KMS-11 (cell line): ENCODE results near the gene INPP5A.

Experiments used
- H2AFZ ChIP-seq: fragments of 200-600 bp; sonication (generic); 2 replicates; pipeline ENCODE4 v1.6.1; 2016; ENCODE audit warnings: antibody characterized with exemption, mixed run types, low read depth
- H3K27ac ChIP-seq: fragments of 200-600 bp; sonication (generic); 2 replicates; pipeline ENCODE4 v1.6.1; 2016; ENCODE audit warnings: mild to moderate bottlenecking, mixed run types
- H3K27me3 ChIP-seq: fragments of 200-600 bp; sonication (generic); 2 replicates; pipeline ENCODE4 v1.6.1; 2017; ENCODE audit warnings: mild to moderate bottlenecking, low read depth, mixed run types, moderate library complexity; ENCODE audit not compliant: insufficient read depth
- H3K36me3 ChIP-seq: fragments of 200-600 bp; sonication (generic); 2 replicates; pipeline ENCODE4 v1.6.1; 2017; ENCODE audit warnings: mild to moderate bottlenecking, mixed run types; ENCODE audit not compliant: insufficient read depth
- H3K4me1 ChIP-seq: fragments of 200-600 bp; sonication (generic); 2 replicates; pipeline ENCODE4 v1.6.1; 2016; ENCODE audit warnings: mild to moderate bottlenecking, low read depth, mixed run types; ENCODE audit not compliant: poor library complexity, severe bottlenecking
- H3K4me2 ChIP-seq: fragments of 200-600 bp; sonication (generic); 2 replicates; pipeline ENCODE4 v1.7.0; 2016; ENCODE audit warnings: mild to moderate bottlenecking, mixed run types
- H3K4me3 ChIP-seq: fragments of 200-600 bp; sonication (generic); IDR thresholded peaks from 2 replicates; pipeline ENCODE4 v1.6.1; 2017; ENCODE audit warnings: low read depth, low read length, mixed read lengths; ENCODE audit not compliant: insufficient read depth
- H3K79me2 ChIP-seq: fragments of 200-600 bp; sonication (generic); 2 replicates; pipeline ENCODE4 v1.6.1; 2016; ENCODE audit warnings: low read depth, mixed run types; ENCODE audit not compliant: insufficient read depth
- H3K9ac ChIP-seq: fragments of 200-600 bp; sonication (generic); 2 replicates; pipeline ENCODE4 v1.6.1; 2016; ENCODE audit warnings: mild to moderate bottlenecking, mixed run types
- H4K20me1 ChIP-seq: fragments of 200-600 bp; sonication (generic); 2 replicates; pipeline ENCODE4 v1.6.1; 2016; ENCODE audit warnings: mild to moderate bottlenecking, mixed run types; ENCODE audit not compliant: insufficient read depth
- TF ChIP-seq, protein P1 (sequence below): fragments of 200-600 bp; sonication (generic); conservative IDR thresholded peaks from 2 replicates; pipeline ENCODE4 v1.6.1; 2017; ENCODE audit warnings: low read depth, mild to moderate bottlenecking, antibody characterized with exemption, low read length, moderate library complexity, mixed read lengths

INPP5A gene

DNA sequence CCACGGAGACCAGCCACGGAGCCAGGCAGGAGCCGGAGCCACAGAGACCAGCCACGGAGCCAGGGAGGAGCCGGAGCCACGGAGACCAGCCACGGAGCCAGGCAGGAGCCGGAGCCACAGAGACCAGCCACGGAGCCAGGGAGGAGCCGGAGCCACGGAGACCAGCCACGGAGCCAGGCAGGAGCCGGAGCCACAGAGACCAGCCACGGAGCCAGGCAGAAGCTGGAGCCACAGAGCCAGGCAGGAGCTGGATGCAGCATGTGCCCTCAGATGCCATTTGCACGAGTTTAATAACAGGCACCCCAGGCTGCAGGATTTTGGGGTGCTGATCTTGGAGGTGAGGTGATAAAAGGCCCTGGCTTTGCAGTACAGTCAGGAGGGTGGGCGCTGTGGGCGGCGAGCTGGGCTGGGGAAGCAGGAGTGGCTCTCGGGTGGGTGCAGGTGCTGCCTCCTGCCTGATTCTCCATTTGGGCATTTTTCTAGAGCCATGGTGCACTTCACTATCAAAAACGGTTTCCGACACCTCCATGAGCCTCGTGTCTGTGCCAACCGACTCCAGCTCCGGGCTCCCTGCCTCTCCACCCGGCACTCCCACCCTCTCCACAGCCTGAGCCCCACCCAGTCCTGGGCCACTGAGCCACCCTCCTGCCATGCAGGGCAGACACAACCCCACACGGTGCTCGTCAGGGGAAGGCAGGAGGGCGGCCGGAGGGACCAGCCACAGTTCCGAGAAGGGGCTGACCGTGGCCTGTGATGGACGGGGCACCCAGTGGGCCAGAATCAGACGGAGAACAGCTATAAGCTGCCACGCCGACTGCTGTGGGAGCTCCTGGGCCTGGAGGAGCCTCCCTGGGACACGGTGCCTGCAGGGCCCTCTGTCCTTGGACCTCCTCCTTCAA lies 289.2 kb downstream of the INPP5A start:
- H4K20me1 ChIP-seq = no peaks in the 10 kb centered on the region
- no peaks in the 10 kb centered on the region for H3K79me2 ChIP-seq
- H3K27me3 ChIP-seq = peaks cover 31% of the 10 kb centered on the region
- no peak overlapping the region for H3K9ac ChIP-seq
- no peak overlapping the region for H3K4me2 ChIP-seq
- H2AFZ ChIP-seq = no peak overlapping the region
- no peaks in the 10 kb centered on the region for H3K36me3 ChIP-seq
- no peaks in the 10 kb centered on the region for H3K4me1 ChIP-seq
- H3K4me3 ChIP-seq = no peak overlapping the region
- TF ChIP-seq, protein P1, sequence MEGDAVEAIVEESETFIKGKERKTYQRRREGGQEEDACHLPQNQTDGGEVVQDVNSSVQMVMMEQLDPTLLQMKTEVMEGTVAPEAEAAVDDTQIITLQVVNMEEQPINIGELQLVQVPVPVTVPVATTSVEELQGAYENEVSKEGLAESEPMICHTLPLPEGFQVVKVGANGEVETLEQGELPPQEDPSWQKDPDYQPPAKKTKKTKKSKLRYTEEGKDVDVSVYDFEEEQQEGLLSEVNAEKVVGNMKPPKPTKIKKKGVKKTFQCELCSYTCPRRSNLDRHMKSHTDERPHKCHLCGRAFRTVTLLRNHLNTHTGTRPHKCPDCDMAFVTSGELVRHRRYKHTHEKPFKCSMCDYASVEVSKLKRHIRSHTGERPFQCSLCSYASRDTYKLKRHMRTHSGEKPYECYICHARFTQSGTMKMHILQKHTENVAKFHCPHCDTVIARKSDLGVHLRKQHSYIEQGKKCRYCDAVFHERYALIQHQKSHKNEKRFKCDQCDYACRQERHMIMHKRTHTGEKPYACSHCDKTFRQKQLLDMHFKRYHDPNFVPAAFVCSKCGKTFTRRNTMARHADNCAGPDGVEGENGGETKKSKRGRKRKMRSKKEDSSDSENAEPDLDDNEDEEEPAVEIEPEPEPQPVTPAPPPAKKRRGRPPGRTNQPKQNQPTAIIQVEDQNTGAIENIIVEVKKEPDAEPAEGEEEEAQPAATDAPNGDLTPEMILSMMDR = no peak
- no peak overlapping the region for H3K27ac ChIP-seq

DNA sequence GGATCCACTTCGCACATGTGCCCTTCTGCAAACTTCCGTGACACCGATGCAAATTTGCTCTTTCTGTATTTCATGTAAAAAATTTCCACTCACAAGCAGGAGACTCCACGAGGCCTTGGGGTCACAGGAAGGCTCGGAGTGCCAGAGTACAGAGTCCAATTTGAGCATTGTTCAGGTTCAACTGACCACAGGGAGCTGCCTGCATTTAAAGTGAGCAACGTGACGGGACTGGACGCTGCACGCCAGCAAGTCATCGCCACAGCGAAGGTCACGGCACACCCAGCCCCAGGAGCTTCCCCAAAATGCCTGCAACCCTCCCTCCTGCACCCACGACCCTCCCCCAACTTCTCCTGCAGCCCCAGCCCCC lies 289.8 kb downstream of the INPP5A start:
- Histone ChIP-seq H3K9ac (no peak overlapping the region), H3K4me1 (no peaks in the 10 kb centered on the region), H3K4me2 (no peak overlapping the region), H3K4me3 (no peak overlapping the region), H3K79me2 (no peaks in the 10 kb centered on the region), H3K27ac (no peak overlapping the region), H2AFZ (no peak overlapping the region), H3K36me3 (no peaks in the 10 kb centered on the region), H4K20me1 (no peaks in the 10 kb centered on the region), H3K27me3 (peaks cover 32% of the 10 kb centered on the region)
- TF ChIP-seq, protein P1 = no peak

DNA sequence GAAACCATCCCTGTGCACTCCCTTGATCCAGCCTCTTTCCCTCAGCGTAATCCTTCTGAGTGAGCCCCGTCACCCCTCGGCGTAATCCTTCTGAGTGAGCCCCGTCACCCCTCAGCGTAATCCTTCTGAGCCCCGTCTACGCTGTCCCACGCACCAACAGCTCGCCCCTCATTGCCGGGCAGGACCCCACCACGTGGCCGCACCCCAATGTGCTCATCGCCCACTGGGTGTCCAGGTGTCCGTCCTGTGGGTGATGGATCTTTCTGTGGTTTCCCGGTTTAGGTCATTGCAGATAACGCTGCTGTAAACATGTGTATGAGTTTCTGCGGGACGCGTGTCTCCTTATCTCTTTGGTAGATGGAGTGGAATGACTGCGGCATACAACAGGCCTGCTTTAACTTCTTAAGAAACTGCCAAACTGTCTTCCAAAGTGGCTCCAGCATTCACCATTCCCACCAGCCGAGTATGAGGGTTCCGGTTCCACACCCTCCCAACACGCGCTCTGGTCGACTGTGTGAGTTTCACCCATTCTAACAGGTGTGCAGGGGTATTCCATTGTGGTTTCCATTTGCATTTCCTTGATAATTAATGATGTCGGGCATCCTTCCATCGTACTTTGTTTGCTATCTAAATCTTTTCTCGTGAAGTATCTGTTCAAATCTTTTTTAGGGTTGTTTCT lies 290.4 kb downstream of the INPP5A start:
- H3K27me3 ChIP-seq = peaks cover 32% of the 10 kb centered on the region
- H3K36me3 ChIP-seq = no peaks in the 10 kb centered on the region
- TF ChIP-seq, protein P1 = no peak
- no peaks in the 10 kb centered on the region for H3K79me2 ChIP-seq
- H3K4me1 ChIP-seq = no peaks in the 10 kb centered on the region
- H3K27ac ChIP-seq = no peak overlapping the region
- no peak overlapping the region for H2AFZ ChIP-seq
- H4K20me1 ChIP-seq = no peaks in the 10 kb centered on the region
- no peak overlapping the region for H3K4me3 ChIP-seq
- H3K9ac ChIP-seq = no peak overlapping the region
- H3K4me2 ChIP-seq = no peak overlapping the region

DNA sequence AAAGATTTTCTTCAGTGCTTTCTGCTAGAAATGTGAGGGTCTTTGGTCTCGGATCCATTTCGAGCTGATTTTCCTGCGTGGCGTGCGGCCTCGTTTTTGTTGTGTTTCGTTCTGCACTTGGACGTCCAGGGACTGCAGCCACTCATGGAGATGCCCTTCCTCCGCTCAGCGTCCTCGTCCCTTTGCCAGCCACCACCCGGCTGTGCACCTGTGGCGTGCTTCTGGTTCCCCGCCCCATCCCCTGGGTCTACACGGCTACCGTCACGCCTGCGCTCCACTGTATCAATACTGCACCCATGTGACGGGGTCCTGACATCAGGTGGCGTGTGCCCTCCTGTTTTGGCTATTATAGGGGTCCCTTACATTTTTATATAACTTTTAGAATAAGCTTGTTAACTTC lies 291.1 kb downstream of the INPP5A start:
- H3K79me2 ChIP-seq = no peaks in the 10 kb centered on the region
- H3K4me1 ChIP-seq = no peaks in the 10 kb centered on the region
- H3K4me3 ChIP-seq = no peak overlapping the region
- no peak overlapping the region for H3K9ac ChIP-seq
- no peaks in the 10 kb centered on the region for H3K36me3 ChIP-seq
- no peak overlapping the region for H2AFZ ChIP-seq
- TF ChIP-seq, protein P1 = no peak
- H3K27me3 ChIP-seq = peaks cover 32% of the 10 kb centered on the region
- H4K20me1 ChIP-seq = no peaks in the 10 kb centered on the region
- no peak overlapping the region for H3K4me2 ChIP-seq
- no peak overlapping the region for H3K27ac ChIP-seq
